HepG2 (cell line): ENCODE measurements around the gene RPTOR. TPM values are rescaled to one million over a fixed set of nuclear protein-coding genes. Genes with fewer than 3 reads are reported as not detected.
A peak's percentile ranks its signal among the peaks of the same experiment; 100 is the strongest.

Experiments used
- CEBPG ChIP-seq: IDR thresholded peaks from 2 replicates; pipeline ENCODE4 v1.6.1; 2016
- IRF9 ChIP-seq: sonication (generic); formaldehyde crosslinking; IDR thresholded peaks from 2 replicates; pipeline ENCODE4 v1.8.0; 2022; ENCODE audit warnings: missing genetic modification reagents, mild to moderate bottlenecking, borderline replicate concordance
- MNT ChIP-seq: fragments of 450-650 bp; IDR thresholded peaks from 2 replicates; pipeline ENCODE4 v1.6.1; 2016
- NRL ChIP-seq: sonication (generic); formaldehyde crosslinking; IDR thresholded peaks from 2 replicates; pipeline ENCODE4 v1.5.0; 2020; ENCODE audit warnings: missing genetic modification reagents, mild to moderate bottlenecking, moderate library complexity, borderline replicate concordance
- PLRG1 ChIP-seq: fragments of 450-650 bp; conservative IDR thresholded peaks from 2 replicates; pipeline ENCODE4 v1.6.1; 2016
- POLR2AphosphoS2 ChIP-seq: IDR thresholded peaks from 2 replicates; pipeline ENCODE4 v1.6.1; 2011; ENCODE audit warnings: low read depth, low read length, improper control_type of control experiment
- RBAK ChIP-seq: sonication (generic); formaldehyde crosslinking; IDR thresholded peaks from 2 replicates; pipeline ENCODE4 v1.5.1; 2020; ENCODE audit warnings: mild to moderate bottlenecking, missing genetic modification reagents
- SKI ChIP-seq: fragments of 450-650 bp; IDR thresholded peaks from one replicate; pipeline ENCODE4 v1.6.1; 2018; ENCODE audit warnings: mild to moderate bottlenecking; ENCODE audit not compliant: partially characterized antibody
- SP4 ChIP-seq: sonication (generic); formaldehyde crosslinking; IDR thresholded peaks from 2 replicates; pipeline ENCODE4 v1.8.1; 2023; ENCODE audit warnings: mild to moderate bottlenecking, missing genetic modification reagents
- STAG1 ChIP-seq: sonication (generic); formaldehyde crosslinking; IDR thresholded peaks from 2 replicates; pipeline ENCODE4 v1.4.0; 2020; ENCODE audit warnings: missing genetic modification reagents
- TFDP1 ChIP-seq: IDR thresholded peaks from 2 replicates; pipeline ENCODE4 v1.6.1; 2016; ENCODE audit warnings: missing compliant biosample characterization, missing genetic modification reagents, borderline replicate concordance
- ZBTB34 ChIP-seq: sonication (generic); formaldehyde crosslinking; IDR thresholded peaks from 2 replicates; pipeline ENCODE4 v1.8.0; 2022; ENCODE audit warnings: mild to moderate bottlenecking, missing genetic modification reagents
- ZNF441 ChIP-seq: sonication (generic); formaldehyde crosslinking; IDR thresholded peaks from 2 replicates; pipeline ENCODE4 v1.7.0; 2021; ENCODE audit warnings: missing genetic modification reagents, borderline replicate concordance
- ZNF576 ChIP-seq: sonication (generic); formaldehyde crosslinking; IDR thresholded peaks from 2 replicates; pipeline ENCODE4 v1.4.0; 2020; ENCODE audit warnings: mild to moderate bottlenecking, missing genetic modification reagents
- polyA plus RNA-seq, 8 experiments: library from polyadenylated mRNA; depleted of rRNA in 3 of 8; stranded (reverse) in 7 of 8; unstranded in 1 of 8; fragments of >200 nt; fragmentation: Illumina TruSeq in 4 of 8; extraction: Trizol in 4 of 8; gene quantifications; 2 replicates each; pipeline versions ENCODE4 v1.2.1 to v1.2.3, GENCODE V29; 2011 to 2016; ENCODE audit warnings: low read depth in 4 of 8, missing spikeins in 1 of 8, mixed read lengths in 1 of 8; ENCODE audit not compliant: insufficient read depth in 1 of 8
- total RNA-seq, 5 experiments: library from RNA; depleted of rRNA; stranded (reverse); fragments of >200 nt; fragmentation: Illumina TruSeq; extraction: Trizol; gene quantifications; 2 replicates each; pipeline ENCODE4 v1.2.3, GENCODE V29; 2016; ENCODE audit warnings: low read depth in 1 of 5

The RPTOR gene
- total and polyA plus RNA-seq, 2 of the 13 experiments (the other 11 are each of a cell fraction or from before 2014, with no cell fraction given) = 6.6 to 25.3 TPM

GRCh38 chr17:80694085-80694991 is 149.7 kb downstream of the RPTOR start (continued):
- no peak for TF ChIP-seq ZNF576 (CRISPR knock-in tag)
- no peak for TF ChIP-seq POLR2AphosphoS2
- no peak for TF ChIP-seq TFDP1 (CRISPR knock-in tag)
- no peak for TF ChIP-seq ZBTB34 (CRISPR knock-in tag)
- no peak for TF ChIP-seq SKI
- TF ChIP-seq STAG1 (CRISPR knock-in tag) = no peak
- no peak for TF ChIP-seq MNT
- TF ChIP-seq IRF9 (CRISPR knock-in tag) = no peak
- no peak for TF ChIP-seq RBAK
- 0 out of 2 replicates have a peak, but pooled peaks have one; percentile 1 for TF ChIP-seq CEBPG (CRISPR knock-in tag)
- TF ChIP-seq ZNF441 (CRISPR knock-in tag) = no peak
- no peak for TF ChIP-seq SP4 (CRISPR knock-in tag)
- TF ChIP-seq PLRG1 = no peak
- 0 out of 2 replicates have a peak, but pooled peaks have one; percentile 28 for TF ChIP-seq NRL (CRISPR knock-in tag)
